ENCODE data around the gene LDHD.
"Not testable (repeated sequence)": the region's sequence is repeated elsewhere in the genome, so short reads cannot be mapped to it uniquely, and the experiment has no call there.

The LDHD gene

DNA sequence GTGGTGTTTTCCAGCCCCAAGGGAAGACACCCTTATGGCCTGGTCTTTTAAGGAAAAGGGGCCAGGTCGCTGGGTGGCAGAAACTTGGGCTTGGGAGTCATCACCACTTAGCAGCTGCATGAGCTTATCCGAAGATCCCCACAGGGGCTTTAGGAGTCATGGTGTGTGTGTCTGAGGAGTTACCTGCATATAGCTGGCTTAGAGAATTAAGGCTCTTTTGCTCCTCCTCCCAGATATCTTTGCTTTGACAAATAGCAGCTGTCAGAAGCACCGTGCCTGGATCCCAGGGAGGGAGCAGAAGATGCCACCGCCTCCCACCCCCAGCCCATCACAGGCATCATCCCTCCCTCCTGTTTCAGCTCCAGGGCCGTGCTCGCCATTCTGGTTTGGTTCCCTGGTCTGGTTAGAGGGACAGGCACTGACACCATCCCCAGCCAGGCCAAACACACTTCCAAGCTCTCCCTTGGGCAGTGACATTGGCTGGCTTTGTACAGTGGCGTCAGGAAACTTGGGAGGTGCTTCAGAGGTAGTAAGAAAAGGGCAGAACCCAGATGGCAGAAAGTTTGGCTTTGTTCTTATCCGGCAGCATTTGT is 17.4 kb downstream of the LDHD start:
- no peak for DNase-seq

DNA sequence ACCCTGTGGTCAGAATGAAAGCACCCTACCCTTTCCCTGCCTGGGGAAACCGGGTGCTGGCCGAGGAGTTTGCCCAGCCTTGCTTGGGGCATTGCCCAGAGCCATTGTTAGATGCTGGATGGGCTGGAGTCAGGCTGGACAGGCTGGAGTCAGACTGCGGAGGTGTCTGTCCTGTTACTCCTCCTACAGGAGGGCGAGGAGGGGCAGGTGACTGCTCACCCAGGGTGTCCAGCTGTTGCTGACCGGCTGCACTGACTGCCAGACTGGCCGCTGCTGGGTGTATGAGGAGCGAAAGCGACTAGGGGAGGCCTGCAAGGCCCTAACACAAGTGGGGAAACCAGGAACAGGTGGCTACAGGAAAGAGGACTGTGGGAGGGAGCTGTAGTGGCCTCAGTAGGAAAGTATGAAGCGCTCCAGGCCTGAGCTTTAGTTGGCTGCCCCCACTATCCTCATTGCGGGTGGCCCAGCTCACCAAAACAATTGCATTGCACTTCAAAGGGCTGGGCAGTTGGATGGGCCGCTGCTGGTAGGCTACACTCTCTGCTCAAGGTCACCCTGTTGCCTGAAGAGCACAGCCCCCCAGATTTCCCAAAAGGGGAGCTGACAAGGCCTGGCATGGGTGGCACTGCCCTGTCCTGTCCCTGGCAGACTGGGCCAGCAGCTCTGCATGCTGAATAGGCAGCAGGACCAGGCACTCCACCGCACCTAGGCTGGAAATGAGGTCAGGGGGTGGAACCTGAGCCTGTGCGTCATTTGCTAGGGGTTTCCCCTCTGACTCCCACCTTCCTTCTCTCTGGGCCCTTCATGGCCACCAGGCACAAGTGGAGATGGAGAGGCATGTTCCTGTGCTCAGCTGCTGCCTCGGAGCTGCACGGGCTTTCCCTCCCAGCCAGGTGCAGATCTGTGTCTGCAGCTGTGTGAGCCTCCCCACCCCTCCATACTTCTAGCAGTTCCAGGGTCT is 18.4 kb downstream of the LDHD start:
- DNase-seq = no peak

DNA sequence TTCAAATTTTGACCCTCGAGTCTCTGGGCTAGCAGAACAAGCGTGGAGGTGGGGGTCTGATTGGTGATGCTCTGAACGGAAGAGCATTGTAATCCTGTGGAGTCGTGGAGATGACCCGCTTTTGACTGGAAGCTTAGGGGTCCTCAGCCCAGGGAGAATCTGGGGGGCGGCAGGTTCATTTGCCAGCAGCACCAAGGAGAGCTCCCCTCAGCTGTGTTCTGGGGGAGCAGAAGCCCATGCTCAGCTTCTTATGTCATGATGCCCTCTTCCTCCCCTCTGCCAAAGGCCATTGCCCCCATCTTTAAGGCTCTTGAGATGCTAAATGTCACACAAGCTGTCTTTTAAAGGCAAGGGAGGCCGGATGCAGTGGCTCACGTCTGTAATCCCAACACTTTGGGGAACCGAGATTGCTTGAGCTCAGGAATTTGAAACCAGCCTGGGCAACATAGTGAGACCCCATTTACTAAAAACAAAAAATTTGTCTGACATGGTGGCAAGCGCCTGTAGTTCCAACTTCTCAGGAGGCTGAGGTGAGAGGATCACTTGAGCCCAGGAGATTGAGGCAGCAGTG is 19.3 kb downstream of the LDHD start:
- no peak for DNase-seq

DNA sequence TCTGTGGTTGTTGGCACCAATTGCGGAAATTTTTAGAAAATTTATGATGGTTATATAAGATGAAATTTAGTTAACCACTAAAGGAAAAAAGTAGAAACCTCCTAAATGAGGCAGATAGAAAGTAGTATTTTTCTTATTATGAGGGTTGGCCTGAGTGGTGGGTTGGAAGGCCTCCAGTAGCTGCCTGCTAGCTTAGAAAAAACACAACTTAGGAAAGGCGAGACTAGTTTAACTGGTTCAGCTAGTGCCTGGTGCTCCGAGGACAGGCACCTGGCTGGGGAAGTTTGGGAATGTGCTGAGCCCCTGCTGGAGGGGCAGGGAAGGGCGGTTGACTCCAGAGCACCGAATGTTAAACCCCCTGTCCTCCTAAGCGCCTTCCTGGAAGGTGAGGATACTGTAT is 19.9 kb downstream of the LDHD start:
- no peak for DNase-seq

DNA sequence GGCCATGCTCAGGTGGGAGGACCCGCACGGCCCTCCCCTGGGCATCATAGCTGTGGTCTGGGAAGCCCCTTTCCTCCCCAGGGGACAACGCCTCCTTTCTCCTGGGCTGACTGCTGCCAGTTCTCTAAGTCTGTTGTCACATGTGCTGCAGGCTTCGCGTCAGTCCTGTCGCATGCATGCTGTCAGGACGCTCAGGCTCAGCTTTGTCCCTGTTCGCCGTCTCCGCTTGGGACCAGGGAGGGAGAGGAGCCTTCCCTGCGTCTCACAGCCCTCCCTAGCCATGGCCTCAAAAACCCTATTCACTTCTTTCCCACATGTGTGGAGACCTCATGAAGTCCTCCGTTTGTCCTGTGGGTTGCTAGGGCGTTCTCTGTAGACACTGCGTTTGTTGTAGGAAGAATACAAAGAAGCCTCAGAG is 21.4 kb downstream of the LDHD start:
- DNase-seq = no peak

DNA sequence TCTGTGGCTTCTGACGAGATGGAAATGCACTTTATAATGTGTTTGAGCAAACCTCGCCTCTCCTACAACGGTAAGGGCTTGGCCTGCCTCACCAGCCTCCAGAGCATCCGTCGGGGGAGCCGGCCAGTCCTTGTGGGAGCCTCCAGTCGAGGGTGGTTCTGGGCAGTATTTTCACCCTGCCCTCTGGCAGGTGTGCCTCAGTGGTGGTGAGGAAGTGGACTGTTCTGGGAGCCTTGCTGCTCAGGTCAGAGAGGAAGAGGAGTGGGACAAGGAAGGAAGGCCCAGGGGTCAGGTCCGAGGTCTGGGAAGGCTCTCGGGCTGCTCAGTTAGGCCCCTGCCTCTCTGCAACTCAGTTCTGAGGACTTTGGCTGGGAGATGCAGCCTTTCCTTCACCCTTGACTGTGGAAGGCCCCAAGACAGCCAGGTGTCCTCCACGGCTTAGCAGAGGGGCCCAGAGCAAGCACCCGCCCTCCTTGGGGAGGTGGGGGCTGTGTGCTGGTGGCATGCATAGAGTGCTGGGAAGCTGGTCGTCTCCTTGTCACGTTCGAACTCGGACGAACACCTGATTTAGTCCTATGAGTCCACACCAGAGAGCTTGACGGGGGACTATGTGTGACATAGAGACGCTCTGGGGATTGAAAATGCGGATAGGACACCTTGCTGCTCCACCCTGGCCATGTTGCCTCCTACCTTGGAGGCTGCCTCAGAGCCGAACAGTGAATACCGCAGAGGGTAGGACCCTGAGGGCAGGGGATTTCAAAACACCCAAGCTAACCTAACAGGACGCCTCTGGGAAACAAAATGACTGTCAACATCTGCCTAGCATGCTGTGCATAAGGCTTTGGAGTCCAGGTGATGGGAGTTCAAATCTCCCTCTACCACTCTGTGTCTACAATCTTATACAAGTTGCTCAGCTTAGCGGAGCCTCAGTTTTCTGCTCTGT is 22.7 kb downstream of the LDHD start:
- DNase-seq = no peak

DNA sequence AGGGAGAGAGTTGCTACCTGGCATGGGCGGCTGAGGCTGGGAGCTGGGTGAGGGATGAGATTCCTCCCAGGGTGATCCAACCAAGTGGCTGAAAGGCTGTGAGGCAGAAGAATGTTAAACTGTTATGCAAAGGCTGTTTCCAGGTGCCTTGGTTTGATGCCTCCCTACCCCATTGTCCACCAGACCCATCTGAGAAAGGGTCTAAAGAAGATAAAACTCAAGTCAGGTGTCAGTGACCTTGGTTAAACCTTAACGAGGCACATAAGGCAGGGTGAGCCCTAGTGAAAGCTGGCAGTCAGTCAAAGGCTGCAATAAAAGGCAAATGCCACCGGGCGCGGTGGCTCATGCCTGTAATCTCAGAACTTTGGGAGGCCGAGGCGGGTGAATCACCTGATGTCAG is 23.8 kb downstream of the LDHD start:
- DNase-seq = no peak

DNA sequence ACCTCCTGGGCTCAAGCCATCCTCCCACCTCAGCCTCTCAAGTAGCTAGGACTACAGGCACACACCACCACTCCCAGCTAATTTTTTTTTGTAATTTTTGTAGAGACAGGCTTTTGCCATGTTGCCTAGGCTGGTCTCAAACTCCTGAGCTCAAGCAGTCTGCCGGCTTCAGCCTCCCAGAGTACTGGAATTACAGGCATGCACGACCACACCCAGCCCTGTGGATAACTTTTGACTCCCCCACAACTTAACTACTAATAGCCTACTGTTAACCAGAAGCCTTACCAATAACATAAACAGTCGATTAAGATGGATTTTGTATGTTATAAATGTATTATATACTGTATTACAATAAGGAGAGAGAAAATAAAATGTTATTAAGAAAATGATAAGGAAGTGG is 25.0 kb downstream of the LDHD start:
- not testable (repeated sequence) for DNase-seq

DNA sequence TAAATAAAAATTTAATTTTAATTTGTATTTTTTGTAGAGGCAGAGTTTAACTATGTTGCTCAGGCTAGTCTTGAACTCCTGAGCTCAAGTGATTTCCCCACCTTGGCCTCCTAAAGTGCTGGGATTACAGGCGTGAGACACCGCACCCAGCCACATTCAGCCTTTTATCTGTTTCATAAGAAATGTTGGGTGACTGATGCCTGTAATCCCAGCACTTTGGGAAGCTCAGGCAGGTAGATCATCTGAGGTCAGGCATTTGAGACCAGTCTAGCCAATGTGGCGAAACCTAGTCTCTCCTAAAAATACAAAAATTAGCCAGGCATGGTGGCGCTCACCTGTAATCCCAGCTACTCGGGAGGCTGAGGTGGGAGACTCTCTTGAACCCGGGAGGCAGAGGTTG is 25.7 kb downstream of the LDHD start:
- not testable (repeated sequence) for DNase-seq

DNA sequence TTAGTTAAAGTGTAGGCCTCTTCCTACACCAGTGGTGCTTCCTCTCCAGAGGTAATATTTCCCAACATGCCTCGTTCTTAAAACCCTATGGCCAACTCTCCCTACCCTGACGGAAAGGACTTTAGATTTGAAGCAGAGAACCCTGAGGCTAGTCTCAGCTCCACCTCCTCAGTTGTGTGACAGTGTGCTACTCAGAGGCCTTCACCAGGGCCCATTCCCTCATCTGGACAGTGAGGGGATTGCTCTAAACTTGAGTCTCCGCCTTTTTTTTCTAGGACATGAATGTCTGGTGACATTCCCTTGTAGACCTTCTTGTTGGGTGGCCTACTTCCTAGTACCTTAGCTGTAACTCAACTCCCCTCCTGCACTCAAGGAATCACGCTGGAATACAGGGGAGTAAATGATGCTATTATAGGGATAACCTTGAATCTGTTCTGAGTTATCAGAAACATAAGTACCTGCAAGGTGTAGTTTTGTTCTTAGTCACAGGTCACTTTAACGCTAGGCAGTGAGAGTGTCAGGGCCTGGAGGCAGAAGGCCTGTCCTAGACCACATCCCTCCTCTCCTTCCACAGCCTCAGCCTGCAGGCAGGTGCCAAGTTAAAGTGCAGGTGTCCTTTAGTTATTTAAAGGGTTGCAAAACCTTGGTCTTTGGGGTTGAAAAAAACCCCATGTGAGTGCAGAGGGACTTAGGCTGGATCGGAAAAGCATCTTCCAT is 26.9 kb downstream of the LDHD start:
- DNase-seq = no peak

DNA sequence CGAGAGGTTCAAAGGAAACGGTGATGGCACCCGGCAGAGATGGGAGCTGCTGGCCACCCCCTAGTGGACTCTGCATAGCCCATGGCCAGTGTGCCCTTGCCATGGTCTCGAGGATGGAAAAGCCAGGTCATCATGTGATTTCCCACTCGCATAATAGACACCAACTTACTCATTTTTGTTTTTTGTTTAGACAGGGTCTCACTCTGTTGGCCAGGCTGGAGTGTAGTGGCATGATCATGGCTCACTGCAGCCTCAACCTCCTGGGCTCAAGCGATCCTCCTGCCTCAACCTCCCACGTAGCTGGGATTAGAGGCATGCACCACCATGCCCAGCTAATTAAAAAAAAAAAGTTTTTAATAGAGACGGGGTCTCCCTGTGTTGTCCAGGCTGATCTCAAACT is 27.6 kb downstream of the LDHD start:
- no peak for DNase-seq

DNA sequence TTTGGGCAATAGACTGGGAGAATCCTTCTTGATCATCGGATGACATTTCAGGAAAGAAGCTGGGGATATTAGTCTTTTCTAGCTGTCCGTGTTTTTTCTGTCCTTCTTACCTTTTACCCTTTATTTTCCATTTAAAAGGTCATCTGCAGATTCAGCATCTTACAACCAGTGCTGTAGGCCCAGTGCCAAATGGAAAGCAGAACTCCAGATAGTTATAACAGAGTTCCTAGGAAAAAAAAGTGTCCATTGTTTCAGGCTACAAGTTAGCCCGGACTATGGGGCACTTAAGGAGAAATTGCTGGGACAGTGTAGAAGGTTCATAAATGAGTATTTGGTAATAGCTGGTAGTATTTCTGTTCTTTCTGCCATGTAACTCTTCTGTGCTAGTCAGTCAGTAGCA is 28.4 kb downstream of the LDHD start:
- DNase-seq = no peak

DNA sequence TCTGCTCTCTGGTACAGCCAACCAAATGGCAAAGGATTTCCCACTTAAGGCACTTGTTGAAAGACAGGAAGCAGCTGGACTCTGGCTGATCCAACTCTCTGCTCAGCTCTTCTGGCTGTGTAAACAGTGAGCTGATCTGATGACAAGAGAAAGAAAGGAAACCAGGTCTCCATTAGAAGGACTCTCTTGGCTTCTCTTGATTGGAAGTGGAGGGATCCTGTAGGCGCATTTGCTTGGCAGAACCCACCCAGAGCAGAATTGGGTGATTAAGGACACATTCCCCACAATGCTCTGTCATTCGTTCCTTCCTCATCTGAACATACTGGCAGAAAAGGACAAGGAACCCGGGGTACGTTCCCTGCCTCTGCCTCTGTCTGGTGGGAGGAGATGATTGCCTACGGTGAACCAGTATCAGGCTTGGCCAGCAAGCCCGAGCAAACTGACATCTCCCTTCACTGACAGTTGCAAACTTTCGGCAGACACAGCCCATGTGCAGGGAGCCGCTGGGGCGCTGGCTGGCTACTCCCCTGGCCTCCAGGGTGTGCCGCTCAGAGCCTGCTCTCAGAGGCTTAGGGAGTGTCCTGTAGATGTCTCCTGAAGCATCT is 29.1 kb downstream of the LDHD start:
- DNase-seq = no peak

DNA sequence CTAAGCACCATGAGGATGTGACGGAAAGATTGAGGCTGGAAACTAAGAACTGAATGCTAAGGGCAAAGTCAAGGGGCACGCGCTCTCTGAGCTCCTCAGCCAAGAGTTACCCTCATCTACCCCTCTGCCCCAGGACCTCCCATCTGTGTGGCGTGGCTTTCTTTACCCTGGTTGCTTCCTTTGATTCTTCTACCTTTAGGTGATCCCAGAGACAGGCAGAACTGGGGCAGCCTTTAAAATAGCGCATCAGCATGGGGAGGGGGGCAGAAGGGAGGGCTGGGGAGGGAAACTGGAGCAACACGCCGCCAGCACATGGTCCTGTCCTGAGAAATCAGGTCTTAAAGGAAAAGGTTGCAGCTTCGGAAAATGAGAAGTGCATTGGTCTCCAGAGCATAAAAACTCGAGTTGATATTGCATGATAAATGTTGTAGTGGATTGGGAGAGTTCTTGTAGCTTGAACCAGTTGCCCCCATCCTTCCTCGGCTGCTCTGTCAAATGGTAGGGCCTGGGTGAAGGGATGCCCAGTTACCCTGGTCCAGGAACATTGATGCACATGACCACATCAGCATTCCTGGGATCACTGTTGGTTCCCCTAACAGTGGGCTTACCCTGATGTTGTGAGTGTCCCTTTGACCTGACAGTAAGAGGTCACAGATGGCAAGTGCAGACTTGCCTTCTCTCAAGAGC is 29.7 kb downstream of the LDHD start:
- no peak for DNase-seq

DNA sequence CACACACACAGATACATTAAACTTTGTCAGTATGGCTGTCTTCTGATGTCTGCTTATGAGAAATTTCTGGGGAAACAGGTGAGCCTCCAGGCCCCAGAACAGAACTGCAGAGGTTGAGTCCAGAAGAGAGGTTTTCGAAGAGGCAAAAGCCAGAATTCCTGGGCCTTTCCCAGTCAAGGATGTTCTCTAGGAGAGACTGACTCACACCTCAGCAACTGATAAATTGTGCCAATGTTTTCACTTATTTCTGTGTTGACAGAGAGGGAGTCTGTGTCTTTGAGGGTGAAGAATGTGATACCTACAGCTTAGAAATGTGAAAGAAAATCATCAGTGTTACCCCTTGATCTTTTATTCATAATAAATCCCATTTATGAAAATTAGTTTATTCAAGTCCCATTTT is 30.3 kb downstream of the LDHD start:
- no peak for DNase-seq

DNA sequence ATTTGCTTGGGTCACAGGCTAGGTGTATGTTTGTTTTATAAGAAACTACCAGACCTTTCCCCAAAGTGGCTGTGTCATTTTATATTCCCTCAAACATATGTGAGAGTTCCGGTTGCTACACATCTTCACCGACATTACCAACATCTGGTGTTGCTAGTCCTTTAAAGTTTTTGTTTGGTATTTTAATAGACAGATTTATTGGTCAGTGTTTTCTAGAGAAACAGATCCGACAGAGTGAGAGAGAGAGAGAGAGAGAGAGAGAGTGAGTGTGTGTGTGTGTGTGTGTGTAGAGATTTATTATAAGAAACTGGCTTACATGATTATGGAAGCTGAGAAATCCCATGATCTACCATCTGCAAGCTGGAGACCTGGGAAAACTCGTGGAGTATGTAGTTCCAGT is 31.0 kb downstream of the LDHD start:
- DNase-seq = no peak

DNA sequence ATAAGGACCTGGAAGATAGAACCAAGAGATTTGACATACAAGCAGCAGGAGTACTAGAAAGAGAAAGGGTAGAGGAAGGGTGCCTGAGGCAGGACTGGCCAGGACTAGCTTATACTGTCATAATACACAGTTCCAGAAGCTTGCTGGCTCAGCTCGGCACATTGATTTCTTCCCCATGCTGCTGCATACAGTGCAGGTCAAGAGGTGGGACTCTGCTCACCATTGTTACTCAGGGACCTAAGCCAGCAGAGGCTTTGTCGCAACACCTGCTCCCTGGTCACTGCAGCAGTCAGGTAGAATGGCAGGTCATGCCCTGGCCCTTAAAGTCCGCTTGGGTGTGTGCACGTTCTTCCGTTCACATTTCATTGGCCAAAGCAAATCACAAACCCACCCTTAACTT is 32.8 kb downstream of the LDHD start:
- no peak for DNase-seq

DNA sequence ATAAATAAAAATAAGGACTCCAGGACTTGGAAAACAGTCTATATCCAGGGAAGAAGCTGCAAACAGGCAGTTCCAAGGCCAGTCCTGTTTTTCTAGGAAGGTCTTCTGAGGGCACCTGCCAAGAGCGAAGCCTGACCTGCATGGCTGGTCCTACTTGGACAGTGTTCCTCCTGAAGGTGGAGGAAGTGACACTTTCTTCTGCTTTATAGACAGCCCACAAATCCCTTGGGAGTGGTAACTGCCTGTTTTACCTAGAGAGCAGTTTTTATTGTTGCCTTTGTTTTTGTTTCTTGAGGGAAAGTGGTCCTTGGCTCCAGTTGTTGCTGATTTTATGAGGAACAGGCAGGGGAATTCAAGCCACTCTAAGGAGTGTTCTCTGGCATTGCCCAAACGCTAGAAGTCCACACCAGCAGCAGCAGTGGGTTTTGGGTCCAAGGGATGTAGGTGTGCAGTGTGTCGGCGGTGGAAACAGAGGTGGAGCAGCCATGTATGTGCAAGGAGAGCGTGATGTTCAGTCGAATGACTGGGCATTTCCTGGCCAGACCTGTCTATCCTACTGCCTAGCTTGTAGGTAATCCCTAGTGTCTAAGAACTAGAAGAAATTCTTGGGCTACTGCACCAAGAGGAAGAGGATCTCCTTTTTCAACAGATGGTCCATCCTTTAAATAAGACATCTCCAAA is 35.3 kb downstream of the LDHD start:
- DNase-seq = no peak

DNA sequence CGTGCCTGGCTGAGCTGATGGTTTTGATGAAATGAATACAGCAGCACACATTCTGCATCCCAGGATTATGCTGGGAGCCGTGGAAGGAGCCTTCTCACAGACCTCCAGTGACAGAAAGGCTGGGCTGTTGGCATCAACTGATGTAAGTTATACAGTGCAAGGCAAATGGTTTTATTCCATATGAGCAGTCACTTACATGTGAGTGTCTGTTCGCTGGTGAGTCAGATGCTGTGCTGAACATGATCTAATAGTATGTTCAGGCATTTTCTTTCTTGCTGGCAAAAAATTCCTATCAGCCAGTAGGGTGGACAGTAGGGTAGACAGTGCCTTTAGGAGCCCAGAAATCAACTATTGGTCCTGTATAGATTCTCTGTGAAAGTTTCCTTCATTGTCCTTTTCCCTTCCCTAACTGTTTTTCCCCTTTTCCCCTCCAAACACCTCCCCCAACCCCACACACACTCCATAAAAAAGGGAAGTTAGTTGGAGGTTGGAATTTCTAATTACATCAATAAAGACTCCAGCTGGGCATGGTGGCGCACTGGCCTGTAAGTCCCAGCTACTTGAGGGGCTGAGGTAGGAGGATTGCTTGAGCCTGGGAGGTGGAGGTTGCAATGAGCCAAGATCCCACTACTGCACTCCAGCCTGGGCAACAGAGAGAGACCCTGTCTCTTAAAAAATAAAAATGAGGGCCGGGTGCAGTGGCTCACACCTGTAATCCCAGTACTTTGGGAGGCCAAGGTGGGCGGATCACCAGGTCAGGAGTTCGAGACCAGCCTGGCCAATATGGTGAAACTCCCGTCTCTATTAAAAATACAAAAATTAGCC is 36.2 kb downstream of the LDHD start:
- no peak for DNase-seq
